K562 (cell line): Measurements from ENCODE around the gene ARL6IP4. TPM values are rescaled to one million over a fixed set of nuclear protein-coding genes. Genes with fewer than 3 reads are reported as not detected.

Experiments
- ATAC-seq: fragments of 200-7000 bp; cut with Tn5 transposase; 3 replicates; pipeline ENCODE4 v1.9.1; 2020; ENCODE audit warnings: moderate library complexity
- BruUV-seq: library from RNA; stranded (reverse); fragments of 400-500 nt; replicated peaks from 2 replicates; lab custom pipeline; 2021; lab: Mats Ljungman, UMichigan
- CTCF ChIA-PET: fragments of 300-600 bp; formaldehyde crosslinking; extraction: SDS; loops from one replicate; lab custom pipeline; 2021; ENCODE audit warnings: low intra/inter-chr PET ratio; lab: Yijun Ruan, JAX
- POLR2A ChIA-PET: fragments of 300-600, 350-650 bp; sonication (Branson Sonifier 250); formaldehyde crosslinking; extraction: SDS; loops from one replicate; lab custom pipeline; 2021; ENCODE audit warnings: antibody characterized with exemption, inconsistent platforms; lab: Yijun Ruan, JAX
- DNase-seq, 4 experiments: peaks; one replicate each; pipeline versions ENCODE4 v3.0.0 to v3.0.0-alpha.2; 2011 to 2018; ENCODE audit warnings: low spot score in 3 of 4, mixed read lengths in 3 of 4; ENCODE audit errors: extremely low read depth in 1 of 4
- FAIRE-seq: peaks from 2 replicates; lab custom pipeline; 2011; peaks lifted over from hg19 to GRCh38; lab: Jason Lieb, UNC
- H2AFZ ChIP-seq: 2 replicates; pipeline ENCODE4 v1.6.0; 2011; ENCODE audit warnings: low read depth, low read length, control low read depth, inconsistent platforms
- H3K27ac ChIP-seq: fragments of 200-600 bp; 3 replicates; pipeline ENCODE4 v1.8.0; 2011; ENCODE audit warnings: low read depth, mild to moderate bottlenecking, control low read depth, inconsistent platforms, low read length, moderate library complexity, mixed read lengths; ENCODE audit errors: extremely low read depth
- H3K27me3 ChIP-seq, 2 experiments: fragments of 300-600 bp in 1 of 2; 2 replicates in 1 of 2; 3 replicates in 1 of 2; pipeline versions ENCODE4 v1.6.0 to v1.8.0; 2011; ENCODE audit warnings: inconsistent platforms in 2 of 2, low read length in 2 of 2, mild to moderate bottlenecking in 1 of 2, mixed read lengths in 1 of 2, moderate library complexity in 1 of 2; ENCODE audit not compliant: control insufficient read depth in 2 of 2, insufficient read depth in 2 of 2
- H3K36me3 ChIP-seq: fragments of 300-600 bp; 3 replicates; pipeline ENCODE4 v1.8.0; 2011; ENCODE audit warnings: mild to moderate bottlenecking, low read length, inconsistent platforms; ENCODE audit not compliant: control insufficient read depth, insufficient read depth
- H3K4me1 ChIP-seq, 2 experiments: fragments of 200-600 bp in 1 of 2; replicated peaks in 1 of 2; 2 replicates in 1 of 2; 3 replicates in 1 of 2; pipeline versions ENCODE4 v1.5.1 to v1.8.0; 2011; ENCODE audit warnings: inconsistent platforms in 2 of 2, low read length in 2 of 2, mild to moderate bottlenecking in 1 of 2, mixed read lengths in 1 of 2, moderate library complexity in 1 of 2; ENCODE audit not compliant: control insufficient read depth in 2 of 2, insufficient read depth in 2 of 2
- H3K4me2 ChIP-seq: 2 replicates; pipeline ENCODE4 v1.6.1; 2011; ENCODE audit warnings: low read length, control low read depth, inconsistent platforms, mixed read lengths; ENCODE audit not compliant: insufficient read depth
- H3K4me3 ChIP-seq: fragments of 200-600 bp; sonication (generic), shearing (Covaris generic); 2 replicates; pipeline ENCODE4 v1.5.1; 2016; ENCODE audit warnings: control low read depth, inconsistent platforms
- H3K79me2 ChIP-seq: fragments of 200-600 bp; 3 replicates; pipeline ENCODE4 v1.8.0; 2011; ENCODE audit warnings: low read length, inconsistent platforms; ENCODE audit not compliant: control insufficient read depth, insufficient read depth
- H3K9ac ChIP-seq, 2 experiments: 2 replicates each; pipeline versions ENCODE4 v1.6.0 to v1.6.1; 2011; ENCODE audit warnings: low read depth in 2 of 2, low read length in 2 of 2, control low read depth in 1 of 2, inconsistent platforms in 1 of 2, mild to moderate bottlenecking in 1 of 2, mixed read lengths in 1 of 2; ENCODE audit not compliant: insufficient read depth in 1 of 2
- H3K9me1 ChIP-seq: one replicate; pipeline ENCODE4 v1.6.0; 2011; ENCODE audit warnings: inconsistent platforms, mild to moderate bottlenecking, low read length, moderate library complexity; ENCODE audit not compliant: control insufficient read depth, insufficient read depth
- H3K9me3 ChIP-seq: replicated peaks from 2 replicates; pipeline ENCODE4 v1.5.1; 2011; ENCODE audit warnings: low read depth, low read length, inconsistent platforms; ENCODE audit not compliant: control insufficient read depth, insufficient read depth
- H4K20me1 ChIP-seq: replicated peaks from 2 replicates; pipeline ENCODE4 v1.6.1; 2011; ENCODE audit warnings: low read length, inconsistent platforms, mixed read lengths; ENCODE audit not compliant: control insufficient read depth, insufficient read depth
- MECOM ChIP-seq: fragments of 250-450 bp; sonication (Bioruptor Pico); IDR thresholded peaks from 2 replicates; pipeline ENCODE4 v1.8.0; 2022; ENCODE audit warnings: inconsistent platforms
- MTF1 ChIP-seq: fragments of 250-450 bp; sonication (Bioruptor Pico); IDR thresholded peaks from 2 replicates; pipeline ENCODE4 v1.9.0; 2021; ENCODE audit warnings: moderate library complexity, mild to moderate bottlenecking, inconsistent platforms, borderline replicate concordance
- ZNF124 ChIP-seq: sonication (generic); formaldehyde crosslinking; IDR thresholded peaks from 2 replicates; pipeline ENCODE4 v1.8.1; 2022; ENCODE audit warnings: missing genetic modification reagents
- ZNF561 ChIP-seq: fragments of 450-650 bp; formaldehyde crosslinking; conservative IDR thresholded peaks from 2 replicates; pipeline ENCODE4 v1.4.0; 2020; ENCODE audit warnings: mild to moderate bottlenecking, moderate library complexity
- ZNF644 ChIP-seq: fragments of 200-800 bp; sonication (Bioruptor generic); IDR thresholded peaks from 2 replicates; pipeline ENCODE4 v1.6.1; 2016; ENCODE audit warnings: low read depth, missing genetic modification characterization, missing compliant biosample characterization
- WGBS: fragments of 100-300 bp; shearing (Covaris generic); methylation state at CpG from one replicate; pipeline ENCODE4 v1.1.6; 2016; ENCODE audit warnings: low coverage, mixed read lengths; ENCODE audit not compliant: insufficient coverage; ENCODE audit errors: missing lambda C conversion rate; 5-methylcytosine and 5-hydroxymethylcytosine counted together
- in situ Hi-C: fragments of 300-500 bp; cut with MboI; formaldehyde crosslinking; loops from 4 replicates; pipeline ENCODE4 v1.15.0; 2018; ENCODE audit warnings: inconsistent platforms, mixed read lengths
- intact Hi-C: fragments of 100-400 bp; cut with micrococcal nuclease; formaldehyde crosslinking; loops from 2 replicates; pipeline ENCODE4 v1.14.2; 2022
- polyA plus RNA-seq, 8 experiments: library from polyadenylated mRNA; depleted of rRNA in 4 of 8; stranded (reverse) in 5 of 8; unstranded in 3 of 8; fragments of >200 nt; fragmentation: Nextera tagmentation in 2 of 8; fragmentation: Illumina TruSeq in 1 of 8; extraction: Ambion mirVana in 2 of 8; extraction: Trizol in 1 of 8; gene quantifications; 2 replicates each; pipeline versions ENCODE4 v1.2.1 to v1.2.3, GENCODE V29; 2011 to 2014; ENCODE audit warnings: inconsistent platforms in 1 of 8, missing spikeins in 1 of 8
- total RNA-seq, 7 experiments: library from RNA; depleted of rRNA in 6 of 7; stranded (reverse); fragments of >200 nt in 6 of 7; fragmentation: Illumina TruSeq in 2 of 7; extraction: Trizol in 2 of 7; gene quantifications; 2 replicates each; pipeline versions ENCODE4 v1.2.1 to v1.2.3, GENCODE V29; 2011 to 2021; ENCODE audit warnings: low replicate concordance in 1 of 7
- TF ChIP-seq, protein P1 (sequence below): fragments of 250-450 bp; sonication (Bioruptor Pico); IDR thresholded peaks from 2 replicates; pipeline ENCODE4 v1.8.0; 2022; ENCODE audit warnings: inconsistent platforms, mild to moderate bottlenecking, moderate library complexity, borderline replicate concordance
- TF ChIP-seq, protein P2 (sequence below): fragments of 450-650 bp; conservative IDR thresholded peaks from 2 replicates; pipeline ENCODE4 v1.6.1; 2016; ENCODE audit warnings: missing genetic modification characterization, low read depth, mild to moderate bottlenecking, missing compliant biosample characterization, moderate library complexity
- TF ChIP-seq, protein P3 (sequence below), 2 experiments: IDR thresholded peaks; 2 replicates each; pipeline ENCODE4 v1.6.1; 2012; ENCODE audit warnings: improper control_type of control experiment in 2 of 2, low read depth in 2 of 2, low read length in 2 of 2, borderline replicate concordance in 1 of 2

ARL6IP4 gene
- total and polyA plus RNA-seq, 9 of the 15 experiments (the other 6 are each of a cell fraction or from before 2014, with no cell fraction given) = 2.4 to 255 (median 151) TPM

DNA sequence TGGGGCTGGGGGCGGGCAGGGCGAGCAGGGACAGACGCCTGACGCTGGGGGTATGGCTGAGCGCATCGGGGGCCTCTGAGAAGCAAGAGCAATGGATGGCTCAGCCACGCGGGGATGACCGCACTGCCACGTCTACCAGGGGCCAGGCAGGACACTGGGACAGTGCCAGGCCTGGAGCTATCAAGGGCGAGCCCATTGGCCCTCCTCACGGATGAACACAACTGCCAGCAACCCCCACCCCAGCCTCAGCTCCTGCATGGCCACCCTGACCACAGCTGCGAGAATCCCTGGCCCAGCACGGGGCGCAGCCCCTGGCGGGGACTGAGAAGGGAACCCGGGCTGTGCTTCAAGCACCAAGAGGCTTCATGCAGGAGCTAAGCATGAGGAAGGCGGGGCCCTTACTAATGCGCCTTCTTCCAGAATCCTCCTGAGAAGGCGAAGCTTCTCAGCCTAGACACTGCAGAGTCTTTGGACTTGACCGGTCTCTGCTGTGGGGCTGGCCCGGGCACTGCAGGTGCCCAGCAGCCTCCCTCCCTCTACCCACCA, 9.5 kb downstream of the ARL6IP4 start:
- intact Hi-C loops = loop anchor here (10.0 kb wide), 1 partner anchor 155 kb away; no protein-coding TSS in a partner anchor

More for the DNA sequence above, 9.5 kb downstream of the ARL6IP4 start:
- ChIA-PET CTCF (no interaction called here), POLR2A (interaction anchor here (1.3 kb wide), 1 partner anchor 11 kb away, joined by 5 read pairs; no protein-coding TSS in a partner anchor)
- no peaks in the 10 kb centered on the region for H4K20me1 ChIP-seq
- no peak overlapping the region for H3K27ac ChIP-seq
- H3K4me2 ChIP-seq = no peak overlapping the region
- no peak for ATAC-seq
- H2AFZ ChIP-seq = no peak overlapping the region
- 84% methylated on average over 6 of the region's 22 CpGs for WGBS
- no peak for FAIRE-seq
- no peak overlapping the region for H3K4me3 ChIP-seq
- H3K27me3 ChIP-seq = no peaks in the 10 kb centered on the region
- no peaks in the 10 kb centered on the region for H3K9me1 ChIP-seq
- no peaks in the 10 kb centered on the region for H3K9me3 ChIP-seq
- H3K36me3 ChIP-seq = 0 out of 3 replicates have a peak, but pooled peaks cover 5% of the 10 kb centered on the region
- peak overlapping the region in 1 of 2 experiments; percentile 35; a peak in 1 of 4 replicates for H3K9ac ChIP-seq
- in situ Hi-C loops = no loop called here
- no peak for DNase-seq
- TF ChIP-seq, protein P1, sequence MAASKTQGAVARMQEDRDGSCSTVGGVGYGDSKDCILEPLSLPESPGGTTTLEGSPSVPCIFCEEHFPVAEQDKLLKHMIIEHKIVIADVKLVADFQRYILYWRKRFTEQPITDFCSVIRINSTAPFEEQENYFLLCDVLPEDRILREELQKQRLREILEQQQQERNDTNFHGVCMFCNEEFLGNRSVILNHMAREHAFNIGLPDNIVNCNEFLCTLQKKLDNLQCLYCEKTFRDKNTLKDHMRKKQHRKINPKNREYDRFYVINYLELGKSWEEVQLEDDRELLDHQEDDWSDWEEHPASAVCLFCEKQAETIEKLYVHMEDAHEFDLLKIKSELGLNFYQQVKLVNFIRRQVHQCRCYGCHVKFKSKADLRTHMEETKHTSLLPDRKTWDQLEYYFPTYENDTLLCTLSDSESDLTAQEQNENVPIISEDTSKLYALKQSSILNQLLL = no peak
- TF ChIP-seq ZNF124 (CRISPR knock-in tag) (no peak), MECOM (CRISPR knock-in tag) (no peak), MTF1 (no peak), ZNF644 (tag) (no peak), ZNF561 (no peak)
- TF ChIP-seq, protein P2, sequence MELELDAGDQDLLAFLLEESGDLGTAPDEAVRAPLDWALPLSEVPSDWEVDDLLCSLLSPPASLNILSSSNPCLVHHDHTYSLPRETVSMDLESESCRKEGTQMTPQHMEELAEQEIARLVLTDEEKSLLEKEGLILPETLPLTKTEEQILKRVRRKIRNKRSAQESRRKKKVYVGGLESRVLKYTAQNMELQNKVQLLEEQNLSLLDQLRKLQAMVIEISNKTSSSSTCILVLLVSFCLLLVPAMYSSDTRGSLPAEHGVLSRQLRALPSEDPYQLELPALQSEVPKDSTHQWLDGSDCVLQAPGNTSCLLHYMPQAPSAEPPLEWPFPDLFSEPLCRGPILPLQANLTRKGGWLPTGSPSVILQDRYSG (tag) = no peak
- TF ChIP-seq, protein P3, sequence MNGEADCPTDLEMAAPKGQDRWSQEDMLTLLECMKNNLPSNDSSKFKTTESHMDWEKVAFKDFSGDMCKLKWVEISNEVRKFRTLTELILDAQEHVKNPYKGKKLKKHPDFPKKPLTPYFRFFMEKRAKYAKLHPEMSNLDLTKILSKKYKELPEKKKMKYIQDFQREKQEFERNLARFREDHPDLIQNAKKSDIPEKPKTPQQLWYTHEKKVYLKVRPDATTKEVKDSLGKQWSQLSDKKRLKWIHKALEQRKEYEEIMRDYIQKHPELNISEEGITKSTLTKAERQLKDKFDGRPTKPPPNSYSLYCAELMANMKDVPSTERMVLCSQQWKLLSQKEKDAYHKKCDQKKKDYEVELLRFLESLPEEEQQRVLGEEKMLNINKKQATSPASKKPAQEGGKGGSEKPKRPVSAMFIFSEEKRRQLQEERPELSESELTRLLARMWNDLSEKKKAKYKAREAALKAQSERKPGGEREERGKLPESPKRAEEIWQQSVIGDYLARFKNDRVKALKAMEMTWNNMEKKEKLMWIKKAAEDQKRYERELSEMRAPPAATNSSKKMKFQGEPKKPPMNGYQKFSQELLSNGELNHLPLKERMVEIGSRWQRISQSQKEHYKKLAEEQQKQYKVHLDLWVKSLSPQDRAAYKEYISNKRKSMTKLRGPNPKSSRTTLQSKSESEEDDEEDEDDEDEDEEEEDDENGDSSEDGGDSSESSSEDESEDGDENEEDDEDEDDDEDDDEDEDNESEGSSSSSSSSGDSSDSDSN (IDR thresholded peaks at IDR 0.05; ENCODE audit: borderline replicate concordance in 1 of 2, low read depth in 2 of 2, low read length in 2 of 2) = no peak
- TF ChIP-seq, all 486 proteins: peak for 0
- Histone ChIP-seq H3K4me1 (peaks cover under 1 to 68% of the 10 kb centered on the region in 2 experiments; a peak in 4 of 5 replicates), H3K79me2 (no peaks in the 10 kb centered on the region)
- no TSS peak for BruUV-seq
